Liver (tissue), 3 donors: ENCODE data around the gene SPTBN5.

ENCODE experiments used
- CTCF ChIP-seq: fragments of 150-350 bp; IDR thresholded peaks from 2 replicates; pipeline ENCODE4 v1.5.1; 2017; ENCODE audit warnings: improper control_type of control experiment, low read depth, low read length; ENCODE audit not compliant: missing input control
- GABPA ChIP-seq, 2 donors: IDR thresholded peaks in 1 of 2; conservative IDR thresholded peaks in 1 of 2; 2 replicates each; pipeline ENCODE4 v1.6.1; 2016; ENCODE audit warnings: antibody characterized with exemption in 2 of 2, mild to moderate bottlenecking in 1 of 2, moderate library complexity in 1 of 2
- NR2F2 ChIP-seq: IDR thresholded peaks from 2 replicates; pipeline ENCODE4 v1.6.1; 2016; ENCODE audit warnings: antibody characterized with exemption
- RAD21 ChIP-seq, 2 donors: IDR thresholded peaks; 2 replicates each; pipeline ENCODE4 v1.6.1; 2016; ENCODE audit warnings: antibody characterized with exemption in 2 of 2, mild to moderate bottlenecking in 2 of 2
- RXRA ChIP-seq, 2 donors: IDR thresholded peaks; 2 replicates each; pipeline ENCODE4 v1.6.1; 2017 to 2018; ENCODE audit warnings: antibody characterized with exemption in 2 of 2, mild to moderate bottlenecking in 1 of 2
- donor health status: healthy.
- donor health status: healthy.

GRCh38 chr15:41932101-41932500 lies 38.2 kb upstream of the SPTBN5 start:
- TF ChIP-seq CTCF (no peak), NR2F2 (no peak), GABPA (IDR thresholded peaks at IDR 0.05 in 1 of 2, conservative IDR thresholded peaks at IDR 0.05 in 1 of 2) (no peak), RAD21 (IDR thresholded peaks at IDR 0.05) (no peak), RXRA (IDR thresholded peaks at IDR 0.05) (no peak)
